Amniotic stem cell (primary cell): ENCODE measurements around the gene KCNMB2.
A peak's percentile ranks its signal among the peaks of the same experiment; 100 is the strongest.

Experiments
- DNase-seq: peaks from one replicate; lab custom pipeline; 2025; lab: John Stamatoyannopoulos, UW

Gene KCNMB2

DNA sequence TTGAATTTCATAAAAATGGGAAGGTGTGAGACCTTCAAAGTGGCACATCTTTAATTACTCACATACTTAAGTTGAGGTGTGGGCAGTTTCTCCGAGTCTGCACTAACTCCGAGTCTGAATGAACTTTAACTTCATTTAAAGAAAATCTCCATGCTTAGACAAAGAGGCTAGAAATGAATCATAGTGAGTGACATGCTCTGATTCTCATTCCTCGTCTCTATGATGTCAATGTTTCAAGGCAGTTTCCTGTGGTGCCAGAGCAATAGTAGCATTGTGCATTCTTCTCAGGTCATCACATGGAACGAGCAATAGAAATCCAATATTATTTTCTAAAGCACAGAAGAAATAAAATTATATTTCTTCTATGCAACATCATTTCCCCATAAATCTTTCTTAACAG lies 224.8 kb downstream of the KCNMB2 start:
- DNase-seq: no peak

DNA sequence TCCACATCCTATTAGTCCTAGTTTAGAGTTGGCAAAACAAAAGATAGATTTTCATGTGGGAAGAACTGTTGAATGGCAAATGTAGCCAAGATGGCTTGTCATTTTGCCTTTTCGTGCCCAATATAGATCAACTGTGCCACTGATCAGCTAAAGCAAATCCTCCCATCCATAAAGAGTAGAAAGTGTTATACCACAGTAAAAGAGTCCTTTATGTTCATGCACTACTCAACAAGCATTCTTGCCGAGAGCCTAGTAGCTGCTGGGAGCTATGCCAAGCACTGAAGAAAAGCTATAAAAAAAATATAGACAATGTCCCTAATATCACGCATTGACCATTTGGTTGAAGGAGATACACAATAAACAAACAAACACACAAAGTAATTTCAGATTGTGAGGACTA lies 225.2 kb downstream of the KCNMB2 start:
- DNase-seq: no peak

DNA sequence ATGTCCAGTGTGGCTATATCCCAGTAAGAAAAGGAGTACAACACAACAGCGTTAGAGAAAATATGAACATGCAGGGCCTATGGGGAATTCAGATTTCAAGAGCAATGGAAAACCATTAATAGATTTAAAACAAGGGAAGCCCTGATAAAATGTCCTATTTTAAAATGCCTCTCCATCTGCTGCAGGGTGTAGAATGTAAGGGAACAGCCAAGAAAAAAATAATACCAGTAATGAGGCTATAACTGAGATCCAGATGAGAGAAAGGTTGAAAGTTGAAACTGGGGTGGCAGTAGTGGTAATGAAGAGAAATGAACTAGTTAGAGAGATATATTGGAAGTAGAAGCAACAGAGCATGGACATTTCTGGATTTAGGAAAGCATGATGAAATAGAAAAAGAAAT lies 226.1 kb downstream of the KCNMB2 start:
- no peak for DNase-seq

DNA sequence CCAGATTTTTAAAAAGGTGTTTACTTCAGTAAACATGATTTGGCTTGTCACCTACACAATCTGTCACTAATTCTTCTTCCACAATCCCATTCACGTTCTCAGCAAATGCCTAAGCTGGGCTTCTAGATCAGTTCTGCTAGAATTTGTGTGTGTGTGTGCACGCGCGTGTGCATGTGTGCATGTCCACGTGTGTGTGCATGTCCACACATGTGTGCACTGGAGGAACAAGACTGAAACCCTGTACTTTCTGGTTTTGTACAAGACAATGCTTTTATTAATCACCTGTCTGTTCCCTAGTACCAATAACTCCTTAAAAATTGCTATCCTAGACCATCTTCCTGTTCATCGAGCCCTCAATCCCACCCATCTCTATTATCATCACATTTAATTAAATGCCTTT lies 229.2 kb downstream of the KCNMB2 start:
- no peak for DNase-seq

DNA sequence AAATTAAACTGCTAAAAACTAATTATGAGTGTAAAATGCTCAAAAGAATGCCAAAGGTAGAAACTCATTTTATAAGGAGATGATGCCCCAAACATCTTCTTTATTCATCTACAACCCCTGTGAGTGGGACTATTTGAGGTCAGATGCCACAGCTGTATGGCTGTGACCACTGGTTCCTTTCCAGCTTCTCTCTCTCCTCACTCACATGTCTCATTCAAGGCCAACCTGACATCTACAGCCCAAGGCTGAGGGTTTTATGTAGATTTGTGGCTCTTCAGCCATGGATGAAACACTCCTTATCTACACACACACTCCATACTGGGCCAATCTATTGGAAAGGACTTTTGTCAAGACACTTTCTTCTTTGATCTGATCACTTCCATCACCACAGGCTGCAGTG lies 231.3 kb downstream of the KCNMB2 start:
- DNase-seq: no peak

DNA sequence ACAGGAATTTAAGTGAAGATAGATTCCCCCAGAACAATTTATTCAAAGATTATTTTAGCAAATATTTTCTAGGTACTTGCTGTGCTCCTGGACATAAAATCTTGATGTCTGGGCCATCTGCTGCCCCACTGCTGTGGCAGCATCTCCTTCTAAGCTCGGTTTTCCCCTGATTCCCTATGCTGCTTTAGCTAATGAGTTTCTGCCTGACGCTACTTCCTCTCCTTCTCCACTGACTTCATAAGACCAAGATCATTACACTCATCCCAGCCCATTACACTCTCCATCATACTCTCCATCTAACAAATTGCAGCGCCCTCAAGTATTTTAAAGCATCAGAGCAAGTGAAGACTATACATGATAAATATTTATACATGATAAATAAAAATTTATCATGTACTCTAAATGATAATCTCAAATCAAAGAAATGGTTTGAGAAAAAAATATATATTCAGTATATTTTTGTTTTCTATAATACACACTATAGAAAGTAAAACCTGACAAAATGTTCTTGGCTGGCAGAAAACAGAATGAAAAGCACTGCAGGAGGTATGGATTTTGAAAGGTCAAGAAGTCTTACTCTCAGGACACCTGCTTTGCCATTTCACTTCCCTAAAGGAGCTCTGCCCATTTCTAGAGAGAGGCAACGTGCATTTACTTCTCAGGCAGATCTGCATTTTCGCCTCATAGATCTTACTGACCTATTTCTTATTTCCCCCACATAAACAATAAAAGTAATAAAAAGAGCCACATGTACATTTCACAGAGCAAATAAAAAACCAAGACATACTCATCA lies 232.0 kb downstream of the KCNMB2 start:
- DNase-seq: no peak

DNA sequence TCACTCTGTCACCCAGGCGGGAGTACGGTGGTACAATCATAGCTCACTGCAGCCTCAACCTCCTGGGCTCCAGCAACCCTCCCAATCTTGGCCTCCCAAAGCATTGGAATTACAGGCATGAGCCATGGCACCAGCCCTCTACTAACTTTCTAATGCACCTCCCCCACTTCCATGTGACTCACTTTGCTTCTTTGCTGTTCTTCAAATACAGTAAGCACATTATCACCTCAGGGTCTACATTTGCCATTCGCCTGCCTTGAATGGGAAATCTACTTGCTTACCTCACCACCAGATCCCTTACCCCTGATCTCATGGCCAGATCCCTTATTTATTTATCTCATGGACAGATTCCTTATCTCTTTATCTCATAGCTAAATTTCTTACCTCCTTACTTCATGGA lies 235.3 kb downstream of the KCNMB2 start:
- no peak for DNase-seq

DNA sequence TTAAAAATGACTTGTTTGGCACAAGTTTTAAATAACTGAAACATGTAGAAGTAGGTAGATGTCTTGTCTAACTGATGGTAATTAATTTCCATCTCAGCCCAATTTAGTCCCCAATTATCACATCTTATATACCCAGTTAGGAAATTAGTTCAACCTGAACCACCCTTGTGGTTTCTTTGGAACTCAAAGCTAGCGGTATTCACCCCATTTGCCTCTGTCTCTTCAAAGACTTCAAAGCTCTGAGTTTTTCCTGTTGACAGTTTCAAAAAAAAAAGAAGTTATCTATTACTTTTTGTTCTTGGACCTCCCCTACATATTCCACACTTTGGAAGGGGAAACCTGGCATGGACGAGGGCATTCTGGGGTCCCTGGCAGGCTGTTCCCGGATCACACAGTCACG lies 236.5 kb downstream of the KCNMB2 start:
- DNase-seq: no peak

DNA sequence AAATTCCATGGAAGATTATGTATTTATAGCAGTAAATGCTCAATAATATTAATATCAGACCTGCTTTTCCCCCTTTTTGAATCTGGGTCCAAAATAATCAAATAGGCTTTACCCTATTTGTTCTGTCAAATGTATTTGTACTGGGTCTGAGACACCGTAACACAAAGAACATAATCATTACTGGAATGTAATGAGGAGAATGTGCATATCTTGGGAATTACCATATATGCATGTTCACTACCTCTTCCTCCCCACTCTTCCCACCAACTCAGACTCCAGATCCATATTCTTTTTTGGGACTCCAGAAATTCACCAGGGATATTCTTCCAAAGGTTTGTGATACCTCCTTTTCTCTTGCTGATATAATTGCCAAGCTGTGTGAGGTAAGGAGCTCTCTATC lies 237.1 kb downstream of the KCNMB2 start:
- no peak for DNase-seq

DNA sequence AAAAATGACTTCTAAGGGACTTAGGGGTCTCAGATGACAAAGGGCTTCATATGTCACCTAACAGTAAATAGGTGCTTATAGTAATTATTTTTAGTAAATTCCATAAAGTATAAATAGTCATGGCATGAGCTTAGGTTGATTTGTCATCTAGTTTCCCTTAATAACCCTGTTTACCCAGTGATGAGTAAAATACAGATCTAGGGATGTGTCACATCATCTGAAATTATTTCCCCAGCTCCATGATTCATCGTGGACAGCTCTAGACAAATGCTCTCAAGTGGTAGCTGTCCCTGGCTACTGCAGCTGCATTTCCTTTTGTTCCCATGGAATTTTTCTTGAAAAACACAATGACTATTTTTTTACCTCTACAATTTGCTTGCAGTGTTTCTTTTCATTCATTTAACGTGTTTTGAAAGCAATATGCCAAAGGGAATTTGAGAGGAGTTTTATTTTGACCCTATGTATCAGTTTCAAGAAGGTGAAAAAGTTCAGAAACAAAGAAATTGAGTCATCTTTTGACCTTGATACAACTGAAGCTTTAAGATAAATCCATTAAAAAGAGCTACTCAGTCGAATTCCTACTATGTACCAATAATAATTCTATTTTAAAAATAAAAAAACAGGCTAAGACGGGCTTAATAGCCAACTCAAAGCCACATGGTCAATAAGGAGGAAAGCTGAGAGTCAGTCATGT lies 241.6 kb downstream of the KCNMB2 start:
- DNase-seq: peak; percentile 7

DNA sequence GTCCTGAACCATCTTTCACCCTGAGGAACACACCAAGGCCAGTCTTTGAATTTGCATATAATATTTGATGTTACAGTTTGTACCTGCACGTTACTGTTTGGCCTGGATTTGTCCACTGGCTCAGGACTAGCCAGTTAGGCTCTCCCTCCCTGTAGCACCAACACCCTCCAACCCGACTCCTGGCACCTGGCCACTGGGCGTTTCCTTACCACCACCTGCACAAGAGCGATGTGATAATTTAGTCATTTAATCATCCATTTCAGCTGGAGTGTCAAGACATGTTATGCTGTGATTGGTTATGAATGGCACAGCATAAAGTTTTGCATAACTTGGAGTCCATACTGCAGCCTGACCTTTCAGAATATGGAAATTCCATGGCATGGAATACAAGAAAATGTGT lies 242.4 kb downstream of the KCNMB2 start:
- DNase-seq: no peak

DNA sequence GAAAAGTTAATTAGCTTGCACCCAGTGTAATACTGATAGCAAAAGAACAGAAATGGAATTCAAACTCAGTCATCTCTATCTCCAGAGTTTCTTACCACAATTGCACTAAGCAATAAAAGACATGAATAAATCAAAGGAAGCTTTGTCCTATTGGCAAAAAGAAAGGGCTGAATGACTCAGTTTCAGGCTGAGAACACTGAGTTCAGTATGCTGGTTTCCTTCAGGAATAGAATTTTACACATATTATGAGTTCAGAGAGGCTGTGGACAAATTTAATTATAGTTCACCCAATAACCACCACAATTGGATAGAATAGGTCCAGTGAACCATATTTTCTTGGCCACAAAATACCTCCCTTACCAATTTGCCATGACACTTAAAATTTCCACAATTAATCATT lies 249.7 kb downstream of the KCNMB2 start:
- no peak for DNase-seq

DNA sequence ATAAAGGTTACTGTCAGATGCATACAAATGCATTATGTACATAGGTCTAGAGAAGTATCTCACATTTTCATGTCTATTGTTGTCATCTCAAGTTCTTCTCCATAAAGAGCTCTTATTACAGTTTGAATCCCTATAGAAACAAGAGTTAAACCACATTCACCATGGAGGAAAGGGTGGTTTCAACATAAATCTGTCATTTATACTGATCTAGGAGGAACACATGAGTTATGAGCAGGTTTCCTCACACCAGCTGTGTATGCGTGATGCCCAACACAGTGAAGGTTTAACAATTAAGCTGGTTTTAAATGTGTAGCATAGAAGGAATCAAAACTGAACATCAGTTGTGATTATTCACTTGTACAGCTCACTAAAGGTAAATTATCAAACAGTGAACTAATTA lies 251.7 kb downstream of the KCNMB2 start:
- DNase-seq: no peak

DNA sequence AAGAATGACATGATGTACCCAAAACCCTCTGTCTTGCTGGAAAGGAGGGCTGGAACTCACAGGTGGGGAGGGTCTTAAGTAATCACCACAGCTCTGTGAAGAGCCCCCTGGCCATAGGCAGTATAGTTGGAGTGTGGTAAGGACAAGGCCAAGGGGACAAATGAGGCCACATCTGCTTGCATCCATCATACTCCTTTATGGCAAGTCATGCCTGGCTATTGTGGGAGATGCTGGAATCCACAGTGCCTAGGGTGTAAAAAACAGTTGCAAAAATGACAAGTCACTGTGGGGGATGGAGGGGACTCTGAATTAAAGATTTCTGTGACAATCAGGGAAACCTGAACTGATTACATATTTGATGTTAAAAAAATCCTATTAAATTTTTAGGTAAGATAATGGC lies 258.5 kb downstream of the KCNMB2 start:
- DNase-seq: no peak

DNA sequence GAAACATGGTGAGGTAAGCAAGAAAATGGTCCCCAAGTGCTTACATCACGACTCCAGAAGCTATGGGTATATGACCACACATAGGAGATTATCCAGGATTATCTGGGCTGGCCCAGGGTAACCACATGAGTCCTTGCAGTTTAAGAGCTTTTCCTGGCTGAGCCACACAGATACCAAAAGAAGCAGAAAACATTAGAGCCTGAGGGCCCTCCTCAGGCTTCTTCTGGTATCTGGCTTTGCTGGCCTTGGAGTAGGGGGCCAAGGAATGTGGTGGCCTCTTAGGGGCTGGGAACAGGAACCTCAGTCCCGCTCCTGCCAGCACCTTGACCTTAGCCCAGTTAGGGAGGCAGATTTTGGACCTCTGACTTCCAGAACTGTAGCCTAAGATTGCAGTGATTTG lies 259.1 kb downstream of the KCNMB2 start:
- DNase-seq: no peak

DNA sequence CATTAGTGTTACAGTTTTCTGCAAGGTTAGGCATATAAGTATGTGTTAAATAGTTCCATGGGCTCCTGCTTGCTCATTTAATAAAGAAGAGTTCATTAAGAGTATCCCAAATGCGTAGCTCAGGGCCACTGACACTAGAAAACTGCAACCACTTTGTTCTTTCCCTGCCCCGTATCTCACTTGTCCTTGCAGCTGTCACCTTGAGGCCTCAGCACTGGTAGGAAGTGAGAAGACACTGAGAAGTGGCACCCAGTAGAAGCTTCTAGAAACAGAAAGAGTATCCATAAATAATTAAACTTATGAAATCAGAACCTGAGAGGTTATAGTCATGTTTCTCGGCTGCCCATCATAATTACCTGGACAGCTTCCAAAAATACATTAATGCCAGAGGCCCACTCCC lies 266.0 kb downstream of the KCNMB2 start:
- no peak for DNase-seq

DNA sequence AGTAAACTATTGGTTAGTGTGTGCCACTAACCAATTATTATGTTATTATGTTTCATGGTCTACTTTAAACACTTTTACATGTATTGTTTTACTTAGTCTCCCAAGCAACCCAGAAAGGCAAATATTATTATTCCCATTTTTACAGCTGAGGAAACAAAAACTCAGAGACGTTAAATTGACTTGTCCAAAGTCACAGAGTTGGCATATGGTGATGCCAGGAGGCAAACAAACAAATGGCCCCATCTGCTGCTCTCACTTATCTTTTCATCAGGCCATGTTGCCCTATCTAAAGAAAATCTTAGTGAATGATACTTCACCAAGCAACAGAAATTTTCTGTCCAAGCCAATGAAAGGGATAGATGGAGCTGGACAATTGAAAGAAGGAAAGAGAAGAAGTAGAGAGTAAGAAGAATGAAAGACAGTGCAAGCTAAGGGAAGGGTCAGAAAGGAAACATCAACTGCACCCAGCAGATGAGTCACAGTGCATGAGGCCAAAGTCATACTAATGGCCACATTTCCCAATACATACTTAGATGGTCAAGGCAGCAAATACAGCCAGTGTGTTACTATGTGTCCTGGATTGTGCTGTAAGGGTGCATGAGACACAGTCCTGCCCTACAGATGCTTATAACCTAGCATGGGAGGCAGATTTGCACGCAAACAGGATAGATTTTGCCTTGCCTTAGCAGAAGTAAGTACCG lies 266.9 kb downstream of the KCNMB2 start:
- DNase-seq: no peak

DNA sequence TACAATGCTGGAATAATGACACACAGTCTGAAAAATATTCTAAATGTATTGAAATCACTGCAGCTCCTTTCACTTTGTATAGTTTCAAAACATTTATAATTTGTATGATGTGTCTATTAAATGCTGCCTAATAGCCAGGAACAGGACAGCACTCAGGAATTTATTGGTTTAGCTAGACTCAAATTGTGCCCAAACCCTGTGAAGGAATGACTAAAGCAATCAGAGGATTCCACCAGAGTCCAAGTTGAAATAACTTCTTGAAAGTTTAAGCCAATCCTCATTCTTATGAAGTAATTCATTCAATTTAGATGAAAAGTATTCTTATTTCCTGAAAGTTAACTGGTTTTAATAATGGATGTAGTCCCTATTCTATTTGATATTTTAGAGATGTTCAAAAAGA lies 268.4 kb downstream of the KCNMB2 start:
- DNase-seq: no peak

DNA sequence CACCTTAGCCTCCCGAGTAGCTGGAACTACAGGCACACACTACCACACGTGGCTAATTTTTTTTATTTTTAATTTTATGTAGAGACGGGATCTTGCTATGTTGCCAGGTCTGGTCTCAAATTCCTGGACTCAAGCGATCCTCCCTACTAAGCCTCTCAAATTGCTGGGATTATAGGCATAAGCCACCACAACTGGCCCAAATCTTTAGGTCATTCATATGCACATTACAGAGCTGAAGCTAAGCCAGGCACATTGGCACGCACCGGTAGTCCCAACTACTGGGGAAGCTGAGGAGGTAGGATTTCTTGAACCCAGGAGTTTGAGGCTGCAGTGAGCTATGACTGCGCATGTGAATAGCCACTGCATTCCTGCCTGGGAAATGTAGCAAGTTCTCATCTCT lies 269.5 kb downstream of the KCNMB2 start:
- DNase-seq: no peak

DNA sequence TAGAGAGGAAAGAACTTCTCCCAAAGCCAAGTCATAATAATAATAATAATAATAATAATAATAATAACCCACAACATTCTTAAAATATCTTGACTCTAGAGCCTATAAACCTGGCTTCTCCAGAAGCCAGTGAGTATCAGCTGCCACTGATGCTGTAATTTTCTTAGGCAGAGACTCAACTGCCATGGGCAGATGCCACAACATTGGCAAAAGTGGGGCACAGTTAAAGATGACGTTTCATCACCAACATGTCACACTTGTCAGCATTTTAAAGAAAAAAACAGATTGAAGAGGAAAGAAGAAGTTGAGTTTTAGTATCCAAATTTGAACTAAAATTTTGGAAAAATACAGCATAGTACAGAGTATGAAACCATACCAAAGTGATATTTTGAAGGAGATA lies 270.4 kb downstream of the KCNMB2 start:
- no peak for DNase-seq

DNA sequence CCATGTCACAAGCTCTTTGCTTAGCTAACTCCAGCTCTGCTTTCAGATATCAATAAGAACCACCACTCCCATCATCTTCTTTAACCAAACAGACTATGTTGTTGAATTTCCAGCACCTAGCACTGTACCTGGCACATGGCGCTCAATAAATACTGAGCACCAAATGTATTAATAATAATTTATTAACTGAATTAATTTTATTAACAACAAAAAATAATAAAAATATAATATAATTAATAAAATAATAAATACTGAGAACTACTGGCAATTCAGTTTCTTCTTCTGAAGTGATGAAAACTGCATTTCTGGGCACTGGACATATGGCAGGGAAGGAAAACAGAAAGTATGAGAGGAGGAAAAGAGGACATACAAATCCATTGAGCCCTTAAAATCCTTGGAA lies 271.5 kb downstream of the KCNMB2 start:
- no peak for DNase-seq

DNA sequence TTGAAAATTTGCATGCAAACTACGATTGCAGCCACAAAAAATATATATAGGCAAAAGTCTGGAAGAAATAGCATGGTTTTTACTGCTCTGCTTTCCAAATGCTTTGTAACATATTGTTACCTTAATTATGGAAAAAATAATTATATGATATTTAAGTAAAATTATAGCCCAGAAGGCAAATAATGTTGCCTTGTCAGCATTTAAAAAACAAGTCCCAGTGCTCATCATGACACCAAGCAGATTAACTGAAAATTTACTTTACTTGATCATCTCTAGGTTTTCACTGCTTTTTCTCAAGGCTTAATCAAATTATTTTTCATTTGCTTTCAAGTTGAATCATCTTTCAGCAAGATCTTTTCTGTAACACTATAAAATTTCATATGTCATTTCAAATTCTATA lies 272.5 kb downstream of the KCNMB2 start:
- no peak for DNase-seq

DNA sequence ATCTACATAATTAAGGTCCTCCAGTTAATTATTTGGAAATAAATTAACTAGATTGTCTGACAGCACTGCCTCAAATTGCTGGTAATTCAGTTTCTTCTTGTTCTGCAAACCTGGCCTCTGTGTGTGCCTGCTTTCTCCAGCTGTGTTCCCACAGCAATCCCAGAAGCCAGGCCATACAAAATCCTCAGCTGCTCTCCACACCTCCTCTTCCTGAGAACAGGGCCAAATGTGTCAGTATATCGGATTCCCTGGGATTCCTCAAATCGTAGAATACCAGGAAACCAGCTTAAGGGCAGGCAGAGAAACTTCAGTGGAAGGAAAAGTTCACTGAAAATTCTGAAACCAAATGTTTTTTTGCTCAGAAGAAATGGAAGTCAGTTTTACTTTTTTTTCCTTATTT lies 273.9 kb downstream of the KCNMB2 start:
- no peak for DNase-seq
